SHP77 (cell line): ENCODE data around the gene KCNC3.

Source experiments
- DNase-seq, 2 experiments: peaks; one replicate each; lab custom pipeline; 2025; lab: John Stamatoyannopoulos, UW

Gene KCNC3

DNA sequence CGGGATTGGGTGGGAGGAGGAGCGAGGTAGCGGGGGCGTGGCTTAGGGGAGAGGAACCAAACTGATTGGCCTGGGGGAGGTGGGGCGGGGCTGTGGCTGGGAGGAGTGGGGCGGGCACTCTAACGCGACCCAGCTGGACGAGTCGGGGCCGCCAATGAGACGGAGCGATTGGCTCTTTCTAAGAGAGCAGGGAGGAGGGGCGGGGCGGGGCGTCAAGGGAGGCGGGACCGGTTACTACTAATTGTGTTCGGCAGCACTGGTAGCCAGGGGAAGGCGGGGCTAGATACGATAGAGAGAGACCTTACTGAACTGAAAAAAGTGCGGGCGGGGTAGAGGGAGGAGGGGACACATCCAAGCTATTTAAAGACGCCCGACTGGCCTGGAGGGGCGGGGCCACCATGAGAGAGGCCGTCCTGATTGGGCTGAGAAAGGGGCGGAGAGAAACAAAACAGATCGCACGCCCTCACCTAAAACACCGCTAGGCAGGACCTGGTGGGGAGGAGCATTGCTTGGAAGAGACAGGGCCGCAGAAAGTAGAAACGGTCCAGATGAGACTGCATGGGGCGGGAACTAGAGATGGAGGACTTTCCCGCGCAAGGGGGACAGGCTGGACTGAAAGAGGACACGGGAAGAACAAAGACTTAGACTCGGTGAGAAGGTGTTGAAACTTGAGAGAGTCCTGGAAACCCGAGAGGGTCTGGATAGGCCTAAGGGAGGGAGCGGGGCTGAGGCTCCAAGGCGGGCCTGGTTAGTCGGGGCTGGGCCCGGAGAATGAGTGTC is at the start of gene KCNC3:
Gene KCNC3, minus strand, starts transcription at position 232 of the 780 bp plus-strand sequence. CDS start 295 bp downstream, outside the sequence.
- peak; percentile 99 for DNase-seq

DNA sequence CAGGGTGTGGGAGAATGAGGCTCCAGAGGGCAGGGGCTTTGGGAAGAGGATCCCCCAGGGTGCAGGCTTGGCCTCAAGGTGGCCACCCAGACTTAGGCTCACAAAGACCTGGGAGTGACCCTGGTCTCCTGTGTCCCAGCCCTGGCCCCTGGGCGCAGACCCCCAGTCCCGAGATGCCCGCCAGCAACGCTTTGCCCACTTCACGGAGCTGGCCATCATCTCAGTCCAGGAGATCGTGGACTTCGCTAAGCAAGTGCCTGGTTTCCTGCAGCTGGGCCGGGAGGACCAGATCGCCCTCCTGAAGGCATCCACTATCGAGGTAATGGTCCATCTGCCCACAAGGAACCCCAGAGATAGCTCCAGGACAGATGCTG is 49.7 kb upstream of the KCNC3 start:
- no peak for DNase-seq

DNA sequence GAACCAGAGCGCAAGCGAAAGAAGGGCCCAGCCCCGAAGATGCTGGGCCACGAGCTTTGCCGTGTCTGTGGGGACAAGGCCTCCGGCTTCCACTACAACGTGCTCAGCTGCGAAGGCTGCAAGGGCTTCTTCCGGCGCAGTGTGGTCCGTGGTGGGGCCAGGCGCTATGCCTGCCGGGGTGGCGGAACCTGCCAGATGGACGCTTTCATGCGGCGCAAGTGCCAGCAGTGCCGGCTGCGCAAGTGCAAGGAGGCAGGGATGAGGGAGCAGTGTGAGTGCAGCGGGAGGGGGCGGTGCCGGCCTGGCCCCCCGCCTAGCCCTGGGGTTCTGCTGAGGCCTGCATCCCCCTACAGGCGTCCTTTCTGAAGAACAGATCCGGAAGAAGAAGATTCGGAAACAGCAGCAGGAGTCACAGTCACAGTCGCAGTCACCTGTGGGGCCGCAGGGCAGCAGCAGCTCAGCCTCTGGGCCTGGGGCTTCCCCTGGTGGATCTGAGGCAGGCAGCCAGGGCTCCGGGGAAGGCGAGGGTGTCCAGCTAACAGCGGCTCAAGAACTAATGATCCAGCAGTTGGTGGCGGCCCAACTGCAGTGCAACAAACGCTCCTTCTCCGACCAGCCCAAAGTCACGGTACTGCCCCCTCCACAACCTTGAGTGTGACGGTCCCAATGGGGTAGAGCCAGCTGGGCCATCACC is 49.1 kb upstream of the KCNC3 start:
- DNase-seq = no peak

DNA sequence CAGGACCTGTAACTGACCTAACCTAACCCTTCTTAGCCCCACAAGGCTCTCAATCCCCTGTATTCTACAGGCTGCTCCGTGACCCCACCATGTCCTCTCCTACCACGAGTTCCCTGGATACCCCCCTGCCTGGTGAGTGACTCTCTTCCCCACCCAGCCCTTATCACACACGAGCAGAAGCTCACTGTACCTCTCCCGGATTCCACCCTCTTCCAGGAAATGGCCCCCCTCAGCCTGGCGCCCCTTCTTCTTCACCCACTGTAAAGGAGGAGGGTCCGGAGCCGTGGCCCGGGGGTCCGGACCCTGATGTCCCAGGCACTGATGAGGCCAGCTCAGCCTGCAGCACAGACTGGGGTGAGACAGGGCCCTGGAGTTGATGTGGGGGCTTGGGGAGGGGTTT is 48.3 kb upstream of the KCNC3 start:
- DNase-seq = no peak

DNA sequence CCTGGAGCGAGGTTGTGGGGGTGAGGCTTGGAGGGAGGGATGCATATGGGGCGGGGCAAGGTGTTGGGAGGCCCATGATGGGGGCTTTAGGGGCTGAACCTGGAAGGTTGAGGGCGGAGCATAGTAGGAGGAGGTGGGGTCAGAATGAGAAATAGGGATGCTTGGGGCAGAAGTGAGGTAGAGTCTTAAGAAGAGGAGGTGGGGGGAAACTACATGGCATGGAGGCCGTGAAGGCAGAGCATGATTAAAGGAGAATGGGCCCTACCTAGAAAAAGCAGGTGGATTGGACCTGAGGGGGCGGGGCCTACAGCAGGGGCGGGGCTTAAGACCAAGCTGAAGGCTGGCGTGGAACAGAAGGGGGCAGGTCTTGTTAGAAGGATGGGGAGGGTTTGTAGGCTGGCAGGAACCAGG is 47.9 kb upstream of the KCNC3 start:
- peak; percentile 14 to 40 for DNase-seq

DNA sequence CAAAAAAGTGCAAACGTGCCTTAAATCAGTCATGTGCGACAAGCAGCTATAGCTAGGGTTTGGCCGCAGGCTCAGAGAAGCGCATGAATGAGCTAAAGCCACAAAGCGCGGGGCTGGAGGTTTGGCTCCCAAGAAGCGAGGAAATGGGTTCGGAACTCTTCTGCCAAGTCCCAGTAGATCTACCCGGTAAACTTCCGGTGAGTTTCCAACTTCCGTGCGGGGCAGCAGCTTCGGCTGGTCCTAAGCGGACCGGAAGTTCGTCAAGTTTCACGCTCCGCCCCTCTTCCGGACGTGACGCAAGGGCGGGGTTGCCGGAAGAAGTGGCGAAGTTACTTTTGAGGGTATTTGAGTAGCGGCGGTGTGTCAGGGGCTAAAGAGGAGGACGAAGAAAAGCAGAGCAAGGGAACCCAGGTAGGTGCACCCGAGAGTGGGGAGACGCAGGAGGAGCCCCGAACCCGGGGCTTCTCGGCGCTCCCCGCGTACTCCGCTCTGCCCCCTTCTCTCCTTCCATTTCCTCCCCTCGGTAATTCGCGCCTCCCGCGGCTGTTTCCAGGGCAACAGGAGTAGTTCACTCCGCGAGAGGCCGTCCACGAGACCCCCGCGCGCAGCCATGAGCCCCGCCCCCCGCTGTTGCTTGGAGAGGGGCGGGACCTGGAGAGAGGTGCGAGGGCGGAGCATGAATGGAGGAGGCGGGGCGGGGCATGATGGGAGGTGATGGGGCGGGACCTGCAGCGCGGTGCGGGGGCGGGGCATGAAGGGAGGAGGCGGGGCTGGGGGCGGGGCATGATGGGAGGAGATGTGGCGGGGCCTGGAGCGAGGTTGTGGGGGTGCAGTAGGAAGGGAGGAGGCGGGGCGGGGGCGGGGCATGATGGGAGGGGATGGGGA is 47.2 kb upstream of the KCNC3 start, which contains the start of gene NR1H2:
Gene NR1H2, plus strand, starts transcription at position 292 of the 885 bp plus-strand sequence. CDS start 1,149 bp downstream, outside the sequence.
- DNase-seq = peak; percentile 90 to 94

DNA sequence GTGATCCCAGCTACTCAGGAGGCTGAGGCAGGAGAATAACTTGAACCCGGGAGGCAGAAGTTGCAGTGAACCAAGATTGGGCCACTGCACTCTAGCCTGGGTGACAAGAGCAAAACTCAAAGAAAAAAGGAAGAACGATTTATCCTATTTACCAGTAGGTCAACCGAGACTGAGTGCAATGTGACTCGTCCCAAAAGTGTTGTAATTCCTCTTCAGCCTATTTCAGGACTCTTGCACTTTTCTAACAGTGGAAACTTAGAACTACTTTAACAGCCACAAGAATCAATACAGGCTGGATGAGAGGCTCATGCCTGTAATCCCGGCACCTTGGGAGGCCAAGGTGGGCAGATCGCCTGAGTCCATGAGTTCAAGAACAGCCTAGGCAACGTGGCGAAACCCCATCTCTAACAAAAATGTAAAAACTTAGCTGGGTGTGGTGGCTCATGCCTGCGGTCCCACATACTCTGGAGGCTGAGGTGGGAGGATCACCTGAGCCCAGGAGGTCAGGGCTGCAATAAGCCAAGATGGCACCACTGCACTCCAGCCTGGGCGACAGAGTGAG is 42.8 kb upstream of the KCNC3 start:
- no peak for DNase-seq

DNA sequence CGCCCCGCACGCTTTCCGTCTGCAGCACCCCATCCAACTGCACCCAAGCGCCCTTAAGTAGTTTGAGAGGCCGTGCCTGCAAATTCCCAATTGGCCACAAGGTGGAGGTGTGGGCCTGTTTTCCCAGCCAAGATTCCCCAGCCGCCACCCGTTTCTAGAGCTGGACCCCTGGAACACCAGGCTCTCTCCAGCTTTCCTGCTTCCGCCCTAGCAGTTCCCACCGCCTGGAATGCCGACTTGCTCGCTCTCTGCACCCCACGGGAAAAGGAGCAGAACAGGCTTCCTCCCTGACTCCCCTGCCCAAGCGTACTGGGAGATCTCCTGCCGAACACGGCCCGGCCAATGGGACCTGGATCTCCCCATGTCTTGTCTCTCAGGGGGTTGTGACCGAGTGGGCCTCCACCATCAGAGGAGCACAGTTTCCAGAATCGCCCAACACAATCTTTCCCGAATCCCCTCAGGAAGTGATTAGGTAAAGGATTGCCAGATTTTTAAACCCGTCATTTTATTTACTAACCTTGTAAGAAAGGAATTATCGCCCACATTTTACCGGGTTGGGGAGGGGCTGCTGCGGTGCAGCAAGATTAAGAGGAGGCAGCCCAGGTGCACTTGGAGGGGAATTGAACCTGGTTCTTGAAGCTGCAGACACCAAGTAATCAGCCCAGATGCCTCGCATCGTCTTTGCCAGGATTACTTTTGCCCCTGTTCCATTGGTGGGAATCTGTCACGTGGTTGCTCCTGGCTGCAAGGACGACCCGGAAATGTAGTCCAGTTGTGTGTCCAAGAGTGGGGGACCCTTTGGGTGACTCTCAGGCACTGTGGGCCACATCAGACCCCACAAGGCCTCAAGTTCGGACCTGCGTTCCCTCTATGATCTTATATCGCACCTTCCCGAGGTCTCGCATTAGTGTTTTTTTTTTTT is 39.7 kb upstream of the KCNC3 start:
- peak; percentile 72 to 74 for DNase-seq

DNA sequence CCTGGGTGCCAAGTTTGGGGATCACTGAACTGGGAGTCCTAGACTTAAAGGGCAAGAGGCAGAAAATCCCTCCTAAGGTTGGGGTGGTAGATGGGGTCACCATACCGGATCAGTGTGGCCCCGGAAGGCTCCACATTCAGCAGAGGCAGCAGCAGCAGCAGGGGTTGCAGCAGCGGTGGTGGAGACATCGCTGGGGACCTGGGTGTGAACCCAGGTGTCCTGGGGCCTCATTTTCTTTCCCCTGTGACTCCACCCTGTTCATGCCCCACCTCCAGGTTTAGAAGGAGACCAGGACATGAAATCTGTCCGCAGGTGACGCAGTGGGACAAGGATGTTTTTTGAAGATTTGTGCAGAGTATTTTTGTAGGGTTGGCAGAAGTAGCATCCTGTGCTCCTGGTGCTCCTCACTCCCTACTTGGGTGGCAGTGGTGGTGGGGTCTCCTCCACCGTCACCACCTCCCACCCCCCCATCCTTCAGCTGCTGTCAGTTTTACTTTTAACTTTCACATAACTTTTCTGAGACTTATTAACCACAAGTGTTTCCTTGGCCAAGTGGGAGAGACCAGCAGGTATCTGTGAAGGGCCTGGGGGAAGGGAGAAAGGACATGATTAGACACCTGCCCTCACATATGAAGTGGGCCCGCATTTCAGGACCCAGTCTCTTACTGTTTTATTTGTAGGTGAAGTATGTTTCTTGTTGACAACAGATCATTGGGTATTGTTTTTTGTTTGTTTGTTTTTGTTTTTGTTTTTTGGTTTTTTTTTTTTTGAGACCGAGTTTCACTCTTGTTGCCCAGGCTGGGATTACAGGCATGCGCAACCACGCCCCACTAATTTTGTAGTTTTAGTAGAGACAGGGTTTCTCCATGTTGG is 36.5 kb upstream of the KCNC3 start, which contains the start of gene NAPSA:
Gene NAPSA, minus strand, starts transcription at position 206 of the 873 bp plus-strand sequence. Its CDS starts 18 bp downstream, at position 188.
- DNase-seq = no peak

DNA sequence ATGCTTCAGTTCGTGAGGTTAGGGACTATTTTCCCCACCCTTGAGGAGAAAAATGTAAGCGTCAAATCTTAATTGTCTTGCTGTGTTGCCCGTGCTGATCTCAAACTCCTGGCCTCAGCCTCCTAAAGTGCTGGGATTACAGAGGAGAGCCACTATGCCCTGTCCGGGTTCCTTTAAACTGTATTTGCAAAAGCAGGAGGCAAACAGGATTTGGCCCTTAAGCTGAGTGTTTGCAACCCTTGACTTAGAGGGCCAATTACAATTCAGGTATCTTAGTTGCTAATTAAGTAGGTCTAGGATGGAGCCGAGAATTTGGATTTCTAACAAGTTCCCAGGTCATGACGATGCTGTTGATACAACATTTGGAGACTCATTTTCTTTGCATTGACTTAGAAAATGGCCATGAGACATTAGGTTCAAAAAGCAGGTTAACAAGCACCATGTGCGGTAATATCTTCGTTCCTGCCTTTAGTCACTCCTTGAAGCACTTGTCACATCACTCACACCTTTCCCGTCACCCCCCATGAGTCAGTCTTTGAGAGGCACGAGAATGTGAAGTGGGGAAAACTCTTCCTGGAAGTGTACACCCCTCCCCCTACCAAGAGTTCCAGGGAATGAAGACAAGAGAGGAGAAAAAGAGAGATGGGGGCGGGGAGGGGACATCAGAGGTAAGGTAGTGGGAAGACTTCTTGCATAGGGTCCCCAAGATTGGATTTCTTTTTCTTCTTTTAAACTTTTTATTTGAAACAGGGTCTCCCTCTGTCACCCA is 33.7 kb upstream of the KCNC3 start:
- no peak for DNase-seq

DNA sequence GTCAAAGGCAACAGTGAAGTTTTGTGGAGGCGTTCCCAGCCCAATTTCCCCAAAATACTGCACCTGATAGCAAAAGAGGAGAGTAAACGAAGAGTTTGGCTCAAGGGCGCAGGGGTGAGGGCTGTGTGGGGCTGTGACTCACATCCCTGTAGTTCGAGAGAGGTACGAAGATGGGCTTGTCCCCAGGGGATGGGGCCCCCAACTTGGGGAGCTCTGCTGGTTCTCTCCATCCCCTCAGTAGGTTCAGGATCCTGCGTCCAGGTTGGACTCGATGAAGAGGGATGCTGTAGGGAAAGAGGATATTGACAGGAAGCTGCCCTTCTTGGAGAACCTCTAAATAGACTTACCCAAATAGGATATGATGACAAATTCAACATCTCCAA is 32.8 kb upstream of the KCNC3 start:
- no peak for DNase-seq

DNA sequence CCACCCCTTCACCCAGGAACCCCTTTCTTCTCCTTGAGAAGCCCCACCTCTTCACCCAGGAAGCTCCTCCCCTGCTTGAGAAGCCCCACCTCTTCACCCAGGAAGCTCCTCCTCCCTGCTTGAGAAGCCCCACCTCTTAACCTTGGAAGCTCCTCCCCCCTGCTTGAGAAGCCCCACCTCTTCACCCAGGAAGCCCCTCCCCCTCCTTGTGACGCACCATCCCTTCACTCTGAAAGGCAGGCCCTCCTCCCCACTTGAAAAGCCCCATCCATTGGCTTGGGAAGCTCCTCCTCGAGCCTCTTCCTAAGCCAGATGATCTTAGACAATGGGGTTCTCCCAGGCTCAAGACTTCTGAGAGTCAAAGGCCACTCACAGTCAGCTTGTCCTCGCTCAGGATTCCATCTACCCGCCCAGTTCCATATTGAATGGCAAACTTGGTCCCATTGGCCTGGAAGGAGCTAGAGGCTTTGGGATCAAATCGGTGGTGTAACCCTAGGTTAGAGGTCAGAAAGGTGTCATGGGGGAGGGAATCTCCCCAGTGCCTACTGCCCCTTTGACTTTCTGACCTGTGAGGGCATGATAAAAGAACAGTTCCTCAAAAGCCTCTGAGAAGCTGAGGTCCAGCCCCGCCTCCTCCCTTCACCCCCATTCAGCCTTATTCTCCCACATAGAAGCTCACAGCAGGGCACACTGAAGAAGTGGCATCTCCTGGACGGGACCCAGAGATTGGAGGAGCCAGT is 32.3 kb upstream of the KCNC3 start:
- DNase-seq = no peak

DNA sequence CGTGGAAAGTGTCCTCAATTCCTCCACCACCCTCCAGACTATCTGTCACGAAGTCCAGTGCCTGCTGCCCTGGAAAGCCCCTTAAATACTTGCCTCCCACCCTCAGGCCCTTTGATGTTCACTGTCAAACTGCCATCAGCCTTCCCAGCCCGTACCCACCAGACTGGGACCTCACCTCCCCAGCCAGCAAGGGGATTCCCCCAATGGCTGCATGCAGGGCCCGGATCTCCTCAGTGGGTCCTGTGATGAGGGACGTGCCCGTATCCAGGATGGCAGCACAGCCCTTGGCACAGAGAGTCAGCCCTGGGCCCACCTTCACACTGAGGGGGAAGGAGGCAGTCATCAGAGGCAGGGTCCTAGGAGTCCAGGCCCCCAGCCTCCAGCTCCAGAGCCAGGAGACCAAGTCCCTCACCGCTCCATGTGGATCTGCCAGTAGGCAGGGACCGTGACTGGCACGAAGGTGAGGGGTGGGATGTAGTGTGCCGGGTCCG is 30.2 kb upstream of the KCNC3 start:
- DNase-seq = no peak

DNA sequence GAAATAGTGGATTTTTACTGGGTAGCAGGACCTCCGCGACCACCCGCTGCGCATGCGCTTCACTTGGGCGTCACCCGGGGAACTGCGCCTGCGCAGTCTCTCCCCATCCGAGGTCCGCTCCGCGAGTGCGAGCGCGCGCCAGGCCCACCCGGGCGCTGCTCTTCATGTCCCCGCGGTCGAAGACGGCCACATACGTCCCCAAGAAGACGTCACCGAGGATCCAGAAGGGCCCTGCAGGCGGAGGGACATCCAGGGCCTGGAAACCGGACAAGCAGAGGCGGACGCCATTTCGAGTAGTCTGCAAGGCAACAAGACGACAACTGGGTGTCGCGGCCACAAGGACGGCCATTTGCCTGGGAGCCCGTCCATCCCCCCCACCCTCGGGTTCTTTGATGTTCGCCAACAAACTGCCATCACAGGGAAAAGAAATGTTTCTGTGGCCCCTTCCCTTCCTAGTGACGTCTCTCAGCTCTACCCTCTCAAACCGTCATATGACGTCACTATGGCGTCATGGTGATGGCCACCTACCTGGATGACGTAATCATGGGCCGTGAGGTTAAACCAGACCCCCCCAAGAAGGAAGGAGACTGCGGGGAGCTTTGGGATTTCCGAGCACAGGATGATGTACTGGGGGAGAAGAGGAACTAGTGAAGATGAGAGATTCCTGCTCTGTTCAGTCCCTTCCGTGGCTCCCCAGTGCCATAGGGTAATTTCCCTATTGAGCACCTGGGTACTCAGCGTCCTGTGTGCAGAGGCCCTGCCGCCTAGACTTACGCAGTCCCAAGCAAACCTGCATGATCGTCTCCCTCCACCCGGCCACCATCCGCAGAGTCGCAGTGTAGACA is 29.5 kb upstream of the KCNC3 start:
- no peak for DNase-seq

DNA sequence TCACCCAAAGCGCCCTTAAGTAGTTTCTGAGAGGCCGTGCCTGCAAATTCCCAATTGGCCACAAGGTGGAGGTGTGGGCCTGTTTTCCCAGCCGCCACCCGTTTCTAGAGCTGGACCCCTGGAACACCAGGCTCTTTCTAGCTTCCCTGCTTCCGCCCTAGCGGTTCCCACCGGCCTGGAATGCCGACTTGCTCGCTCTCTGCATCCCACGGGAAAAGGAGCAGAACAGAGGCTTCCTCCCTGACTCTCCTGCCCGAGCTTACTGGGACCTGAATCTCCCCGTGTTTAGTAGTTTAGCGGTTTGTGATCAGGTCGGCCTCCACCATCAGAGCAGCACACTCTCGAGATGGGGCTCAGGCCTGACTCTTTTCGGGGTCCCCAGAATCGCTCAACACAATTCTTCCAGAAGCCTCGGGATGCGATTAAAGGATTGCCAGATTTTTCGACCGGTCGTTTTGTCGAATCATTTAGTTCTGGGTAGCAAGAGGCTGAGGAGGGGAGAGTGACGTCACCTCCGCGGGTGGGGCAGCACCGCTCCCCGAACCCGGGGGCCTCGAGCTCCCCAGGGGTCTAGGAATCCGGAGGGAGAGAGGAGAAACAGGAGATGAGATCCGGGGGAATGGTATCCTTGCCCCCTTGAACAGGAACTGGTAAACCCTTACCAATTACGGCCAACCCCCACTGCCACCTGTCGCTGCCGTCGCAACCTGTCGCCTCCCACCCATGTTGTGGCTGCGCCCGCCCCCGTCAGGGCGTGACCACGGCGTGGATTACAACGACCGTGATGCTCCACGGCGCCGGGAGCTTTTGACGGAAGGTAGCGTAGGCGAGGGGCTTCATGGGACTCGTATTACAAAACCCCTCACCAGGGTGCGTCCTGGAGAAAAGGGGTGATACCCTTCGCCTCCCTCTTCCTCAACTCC is 28.3 kb upstream of the KCNC3 start:
- DNase-seq = peak; percentile 51 to 56

DNA sequence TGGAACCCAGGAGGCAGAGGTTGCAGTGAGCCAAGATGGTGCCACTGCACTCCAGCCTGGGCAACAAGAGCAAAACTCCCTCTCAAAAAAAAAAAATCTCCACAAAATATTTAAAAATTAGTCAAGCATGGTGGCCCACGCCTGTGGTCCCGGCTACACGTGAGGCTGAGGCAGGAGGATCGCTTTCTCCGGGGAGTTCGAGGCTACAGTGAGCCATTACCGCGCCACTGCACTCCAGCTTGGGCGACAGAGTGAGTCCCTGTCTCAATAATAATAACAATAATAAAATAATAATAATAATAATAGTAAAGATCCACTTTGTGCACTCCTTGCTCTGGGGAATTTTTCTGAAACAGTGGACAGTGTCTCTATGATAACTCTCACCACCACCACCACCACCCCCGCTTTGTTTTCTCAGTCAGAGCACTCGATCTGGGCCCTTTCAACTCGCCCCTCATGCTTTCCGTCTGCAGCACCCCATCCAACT is 27.6 kb upstream of the KCNC3 start:
- no peak for DNase-seq
